GM21723 (cell line): ENCODE measurements around the gene APOL1.
"Not testable (repeated sequence)": the region's sequence is repeated elsewhere in the genome, so short reads cannot be mapped to it uniquely, and the experiment has no call there.

Experiments used
- ATAC-seq: cut with Tn5 transposase; IDR thresholded peaks from one replicate; pipeline ENCODE4 v1.9.1; 2021; ENCODE audit warnings: mild to moderate bottlenecking, moderate library complexity; ENCODE audit not compliant: unreplicated experiment

The APOL1 gene

DNA sequence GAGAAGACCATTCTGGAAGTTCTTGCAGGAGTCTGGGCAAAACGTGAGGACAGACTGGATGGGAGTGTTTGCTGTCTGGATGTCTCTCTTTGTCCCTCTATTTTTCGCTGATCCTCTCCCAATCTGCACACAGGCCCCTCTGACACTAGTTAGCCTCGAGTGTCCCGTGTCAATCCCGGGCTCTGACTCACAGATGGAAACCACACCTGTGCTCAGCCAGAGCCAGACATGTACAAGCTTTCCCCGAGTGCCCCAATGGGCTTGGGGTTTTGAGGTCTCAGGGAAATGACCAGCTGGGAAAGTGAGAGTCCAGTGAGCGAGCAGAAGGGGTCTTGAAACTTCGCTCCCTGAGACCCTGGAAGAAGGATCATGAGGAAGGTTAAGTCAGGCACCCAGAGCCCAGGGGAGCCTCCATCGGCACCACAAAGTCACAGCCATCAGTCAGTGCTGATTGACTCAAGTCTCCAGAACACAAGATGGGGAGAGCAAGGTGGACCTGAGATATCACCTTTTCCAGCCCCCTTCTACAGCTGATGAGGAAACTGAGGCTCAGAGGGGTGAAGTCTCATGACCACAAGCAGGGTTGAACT lies 27.5 kb upstream of the APOL1 start:
- ATAC-seq: no peak

DNA sequence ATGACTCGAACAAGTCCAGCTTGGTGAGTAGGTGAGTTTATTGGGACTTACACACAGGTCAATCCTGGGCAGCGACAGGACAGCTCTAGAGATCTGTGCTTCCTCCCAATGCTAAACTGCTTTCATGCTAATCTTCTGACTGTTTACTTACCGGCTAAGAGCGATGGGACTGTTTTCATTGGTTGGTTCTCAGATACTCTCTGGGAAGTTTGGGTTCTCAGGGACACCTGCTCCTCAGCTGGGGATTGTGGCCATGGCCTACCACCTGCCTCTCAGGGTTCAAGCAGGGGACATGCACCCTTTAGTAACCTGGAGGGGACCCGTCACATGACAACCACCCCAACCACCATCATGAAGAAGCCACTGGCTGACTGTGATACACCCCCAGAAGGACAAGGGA lies 26.7 kb upstream of the APOL1 start:
- no peak for ATAC-seq

DNA sequence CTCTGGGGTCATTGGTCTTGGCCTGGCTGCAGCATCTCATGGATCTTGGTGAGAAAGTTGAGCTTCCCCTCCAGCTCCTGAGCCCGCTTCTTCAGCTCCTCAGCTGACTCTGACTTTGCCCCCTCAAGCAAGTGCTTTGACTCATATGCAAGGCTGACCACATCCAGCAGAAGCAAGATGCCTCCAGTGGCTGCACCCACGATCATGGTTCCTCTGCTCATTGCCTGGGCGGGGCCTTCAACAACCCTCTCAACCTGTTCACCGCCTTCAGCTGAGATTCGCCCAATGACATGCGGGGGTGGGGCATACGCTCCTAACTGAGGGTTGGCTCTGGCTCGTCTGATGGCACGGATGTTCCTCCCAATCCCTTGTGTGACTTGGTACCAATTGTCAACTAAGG lies 25.5 kb upstream of the APOL1 start:
- no peak for ATAC-seq

DNA sequence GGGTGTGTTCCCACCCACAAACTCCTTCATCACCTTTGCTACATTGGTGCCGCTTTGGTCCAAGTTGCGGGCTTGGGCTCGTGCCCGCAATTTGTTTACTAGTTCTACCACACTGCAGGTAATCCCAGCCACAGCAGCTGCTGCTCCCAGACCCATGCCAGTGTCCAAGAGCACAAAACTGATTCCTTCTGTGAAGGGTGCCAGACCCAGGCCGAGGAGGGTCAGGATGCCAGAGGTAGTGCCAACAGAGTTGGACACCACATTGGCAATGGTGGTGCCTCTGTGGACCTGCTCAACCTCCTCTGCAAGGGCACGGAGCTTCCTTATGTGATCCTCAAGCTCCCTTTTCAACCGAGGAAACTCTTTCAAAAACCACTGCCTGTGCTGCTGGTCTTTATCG lies 25.1 kb upstream of the APOL1 start:
- ATAC-seq: no peak

DNA sequence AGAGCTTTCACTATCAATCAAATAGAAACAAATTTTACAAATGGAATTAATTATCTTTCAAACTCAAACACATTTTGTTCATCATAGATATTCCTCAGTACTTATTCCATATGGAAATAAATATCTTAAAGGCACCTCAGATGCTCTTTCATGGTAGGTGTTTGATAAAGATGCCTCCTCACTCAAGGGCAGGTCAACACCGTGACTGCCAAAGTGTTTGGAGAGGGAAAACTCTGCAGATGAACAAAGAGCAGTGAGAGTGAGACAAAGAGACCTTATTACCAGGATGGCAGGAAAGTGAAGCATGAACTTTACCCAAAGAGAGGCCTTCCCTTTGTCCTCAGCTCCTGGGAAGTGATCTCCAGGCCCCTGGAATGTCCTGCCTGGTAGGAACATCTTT lies 24.6 kb upstream of the APOL1 start:
- ATAC-seq: not testable (repeated sequence)

DNA sequence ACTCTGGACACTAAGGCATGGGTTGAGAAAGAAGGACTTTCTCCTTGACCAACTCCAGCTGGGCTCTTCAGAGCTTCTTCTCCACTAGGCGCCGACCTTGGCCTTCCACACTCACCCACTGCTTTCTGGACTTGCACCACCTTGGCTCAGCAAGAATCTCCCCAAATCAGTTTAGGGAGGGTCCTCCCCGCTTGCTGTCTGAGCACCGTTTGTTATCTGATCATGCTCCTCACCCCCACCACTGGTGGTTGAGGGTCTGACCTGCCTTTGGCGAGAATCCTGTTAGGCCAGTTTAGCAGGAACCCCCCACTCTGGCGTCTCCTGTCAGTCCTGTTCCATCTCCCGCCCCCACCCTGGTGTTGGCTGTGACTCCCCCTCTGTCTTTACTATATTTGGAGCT lies 24.0 kb upstream of the APOL1 start:
- ATAC-seq: no peak

DNA sequence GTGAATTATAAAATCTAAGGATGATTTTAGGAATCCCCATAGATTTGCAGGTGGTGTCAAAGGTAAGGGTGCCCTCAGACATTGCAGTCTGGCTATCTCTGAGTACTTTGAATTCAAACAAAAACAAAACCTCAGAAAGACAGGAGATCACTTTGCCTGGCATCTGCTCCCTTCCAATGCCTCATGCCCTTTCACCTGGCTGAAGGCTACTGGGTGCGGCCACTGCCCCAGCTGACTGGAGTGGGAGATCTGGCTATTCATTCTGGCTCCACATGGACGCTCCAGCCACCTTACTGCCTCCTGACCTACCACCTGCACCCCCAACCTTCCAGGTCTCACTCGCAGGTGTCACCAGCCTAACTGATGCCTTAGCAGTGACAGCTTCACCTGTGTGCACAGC lies 23.3 kb upstream of the APOL1 start:
- ATAC-seq: not testable (repeated sequence)

DNA sequence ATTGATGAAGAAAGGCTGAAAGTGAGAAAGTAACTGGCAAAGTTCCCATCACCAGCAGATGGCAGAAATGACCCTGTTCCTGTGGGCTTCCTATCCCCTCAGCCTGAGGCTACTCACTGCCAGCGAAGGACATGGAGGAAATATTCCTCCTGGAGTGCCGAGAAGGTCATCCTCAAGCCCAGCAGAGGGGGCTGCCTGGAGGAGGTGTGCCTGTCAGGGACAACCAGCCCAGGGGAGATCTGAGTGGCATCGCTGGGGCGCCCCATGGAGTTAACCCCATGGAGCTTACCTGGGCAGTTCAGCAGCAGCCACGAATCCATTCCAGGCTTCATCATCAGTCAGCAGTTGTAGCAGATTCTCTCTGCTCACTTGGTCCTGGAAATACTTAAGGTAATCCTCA lies 21.9 kb upstream of the APOL1 start:
- ATAC-seq: not testable (repeated sequence)

DNA sequence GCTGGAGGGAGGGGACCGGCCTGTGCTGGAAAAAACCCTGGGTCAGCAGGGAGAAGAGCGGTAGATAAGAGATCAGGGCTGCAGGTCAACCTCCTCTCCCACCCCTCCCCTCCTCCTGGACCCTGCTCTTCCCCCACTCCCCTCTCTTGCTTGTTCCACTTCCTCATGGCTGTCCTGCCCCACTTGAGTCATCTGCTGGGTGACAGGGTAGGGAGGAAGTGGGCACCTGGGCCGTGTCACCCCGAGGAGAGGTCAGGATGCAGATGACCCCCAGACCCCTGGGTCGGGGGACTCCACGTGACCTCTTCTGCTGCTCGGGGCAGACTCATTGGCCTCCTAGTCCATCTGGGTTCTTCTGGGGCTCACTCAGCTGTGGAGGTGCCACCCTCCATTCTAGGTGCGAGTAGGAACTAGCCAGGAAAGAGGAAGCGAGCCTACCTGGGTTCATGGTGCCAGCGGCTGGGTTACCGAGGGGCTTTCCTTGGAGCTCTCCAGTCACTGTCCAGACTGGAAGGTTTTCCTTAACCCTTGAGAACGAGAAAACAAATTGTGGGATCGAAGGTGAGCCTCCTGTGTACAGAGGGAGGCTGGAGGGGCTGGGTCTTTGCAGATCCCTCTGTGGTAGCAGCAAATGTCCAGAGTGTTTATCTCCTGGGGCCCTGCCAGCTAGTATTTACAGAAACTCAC lies 20.1 kb upstream of the APOL1 start:
- ATAC-seq: no peak

DNA sequence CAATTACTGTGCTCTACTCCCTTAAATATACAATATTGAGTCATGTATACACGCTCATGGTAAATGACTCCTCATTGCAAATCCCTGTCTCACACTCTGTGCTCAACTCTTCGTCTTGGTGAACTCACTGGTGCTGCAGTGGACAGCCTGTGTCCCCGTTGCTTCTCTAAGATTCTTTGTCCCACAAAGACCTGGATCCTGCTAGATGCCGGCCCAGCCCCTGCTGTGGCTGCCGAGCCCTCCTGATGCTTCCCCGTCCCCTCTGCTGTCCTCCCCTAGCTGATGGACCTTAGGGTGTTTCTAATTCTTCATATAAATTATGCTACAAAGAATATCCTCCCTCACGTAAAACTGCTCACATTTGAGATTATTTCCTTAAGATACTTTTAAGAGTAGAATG lies 19.1 kb upstream of the APOL1 start:
- no peak for ATAC-seq

DNA sequence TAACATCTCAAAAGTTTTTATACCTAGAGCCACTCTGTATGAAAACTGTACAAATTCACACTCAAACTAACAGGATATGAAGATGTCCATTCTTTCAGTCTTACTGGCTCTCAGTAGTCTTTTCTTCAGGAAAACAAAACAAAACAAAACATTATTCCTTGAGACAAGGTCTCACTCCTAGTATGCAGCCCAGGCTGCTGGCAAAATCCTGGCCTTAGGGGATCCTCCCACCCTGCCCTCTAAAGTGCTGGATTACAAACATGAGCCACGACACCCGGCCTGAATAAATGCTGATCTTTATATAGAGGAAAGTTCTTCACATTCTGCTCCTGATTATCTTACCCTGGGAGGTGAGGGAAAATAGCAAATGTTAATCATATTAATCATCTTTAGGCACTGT lies 18.7 kb upstream of the APOL1 start:
- ATAC-seq: no peak

DNA sequence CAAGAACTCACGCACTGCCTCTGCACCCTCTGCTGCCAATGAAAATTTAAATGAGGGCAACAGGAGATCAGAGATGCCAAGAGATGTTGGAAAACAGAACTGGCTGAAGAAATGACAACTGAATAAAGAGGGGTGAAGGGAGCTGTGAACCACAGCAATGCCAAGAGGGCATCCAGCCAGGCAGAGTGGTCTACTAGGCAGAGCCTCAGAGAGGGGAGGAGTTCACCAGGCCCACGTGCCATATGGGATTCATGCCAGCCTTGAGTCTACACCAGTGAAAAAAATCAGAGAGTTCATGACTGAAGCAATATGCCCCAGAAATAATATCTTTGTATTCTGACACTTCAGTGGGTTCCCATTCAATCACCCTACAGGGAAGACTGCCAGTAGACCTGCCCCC lies 18.0 kb upstream of the APOL1 start:
- ATAC-seq: no peak

DNA sequence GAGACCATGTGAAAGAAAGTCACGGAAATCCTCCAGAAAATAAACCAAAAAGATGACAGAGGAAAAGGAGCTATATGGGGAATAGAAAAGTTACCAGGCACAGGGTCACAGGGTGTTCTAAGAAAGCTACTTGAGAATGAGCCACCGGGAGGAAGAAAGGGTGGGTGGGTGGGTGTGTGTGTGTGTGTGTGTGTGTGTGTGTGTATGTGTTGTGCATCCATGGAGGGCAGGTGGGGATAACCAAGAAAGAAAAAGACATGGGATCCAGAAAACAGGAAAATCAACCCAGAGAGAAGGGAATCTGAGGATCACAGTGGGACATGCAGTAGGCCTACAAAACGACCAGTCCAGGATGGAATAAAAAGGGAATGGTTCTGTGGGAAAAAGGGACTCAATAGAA lies 17.3 kb upstream of the APOL1 start:
- no peak for ATAC-seq

DNA sequence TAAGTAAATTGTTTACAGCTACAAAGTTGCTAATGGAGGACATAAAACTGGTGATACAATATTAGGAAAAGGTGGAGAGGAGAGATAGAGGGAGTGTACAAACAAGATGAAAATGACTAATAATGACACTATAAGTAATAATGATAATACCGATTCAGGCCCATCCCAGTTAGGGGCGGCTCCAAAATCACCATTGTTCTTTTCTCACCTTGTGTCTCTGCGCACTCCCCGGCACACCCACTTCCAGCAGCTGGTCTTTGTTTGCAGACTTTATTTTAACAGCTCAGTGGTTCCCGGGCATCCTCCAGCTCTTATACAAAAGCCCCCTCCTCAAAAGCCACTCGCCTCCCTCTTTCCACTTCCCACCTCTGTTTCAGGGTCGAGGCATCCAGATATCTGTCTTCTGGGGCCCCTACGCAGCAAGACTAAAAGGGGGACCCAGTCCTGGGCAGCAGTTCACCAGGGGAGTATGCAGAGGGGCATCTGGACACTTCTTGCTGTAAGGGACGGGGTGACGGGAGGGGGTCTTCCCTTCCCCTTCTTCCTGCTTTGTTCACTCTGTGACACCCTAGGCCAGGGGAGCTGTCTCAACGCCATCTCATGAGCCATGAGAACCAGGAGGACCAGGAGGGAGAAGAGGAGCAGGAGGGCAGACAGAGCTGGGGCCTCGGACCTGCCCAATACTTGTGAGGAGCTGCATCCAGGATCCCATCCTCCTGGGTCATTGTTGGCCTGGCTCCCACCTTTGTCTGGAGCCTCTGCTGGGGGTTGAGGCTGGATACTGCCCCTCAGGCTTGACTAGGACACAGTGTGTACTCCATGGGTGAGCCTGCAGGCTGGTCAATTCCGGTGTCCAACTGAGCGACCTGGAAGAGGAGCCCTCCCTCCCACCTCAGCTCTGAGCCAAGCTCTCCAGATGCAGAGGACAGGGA lies 16.3 kb upstream of the APOL1 start:
- no peak for ATAC-seq

DNA sequence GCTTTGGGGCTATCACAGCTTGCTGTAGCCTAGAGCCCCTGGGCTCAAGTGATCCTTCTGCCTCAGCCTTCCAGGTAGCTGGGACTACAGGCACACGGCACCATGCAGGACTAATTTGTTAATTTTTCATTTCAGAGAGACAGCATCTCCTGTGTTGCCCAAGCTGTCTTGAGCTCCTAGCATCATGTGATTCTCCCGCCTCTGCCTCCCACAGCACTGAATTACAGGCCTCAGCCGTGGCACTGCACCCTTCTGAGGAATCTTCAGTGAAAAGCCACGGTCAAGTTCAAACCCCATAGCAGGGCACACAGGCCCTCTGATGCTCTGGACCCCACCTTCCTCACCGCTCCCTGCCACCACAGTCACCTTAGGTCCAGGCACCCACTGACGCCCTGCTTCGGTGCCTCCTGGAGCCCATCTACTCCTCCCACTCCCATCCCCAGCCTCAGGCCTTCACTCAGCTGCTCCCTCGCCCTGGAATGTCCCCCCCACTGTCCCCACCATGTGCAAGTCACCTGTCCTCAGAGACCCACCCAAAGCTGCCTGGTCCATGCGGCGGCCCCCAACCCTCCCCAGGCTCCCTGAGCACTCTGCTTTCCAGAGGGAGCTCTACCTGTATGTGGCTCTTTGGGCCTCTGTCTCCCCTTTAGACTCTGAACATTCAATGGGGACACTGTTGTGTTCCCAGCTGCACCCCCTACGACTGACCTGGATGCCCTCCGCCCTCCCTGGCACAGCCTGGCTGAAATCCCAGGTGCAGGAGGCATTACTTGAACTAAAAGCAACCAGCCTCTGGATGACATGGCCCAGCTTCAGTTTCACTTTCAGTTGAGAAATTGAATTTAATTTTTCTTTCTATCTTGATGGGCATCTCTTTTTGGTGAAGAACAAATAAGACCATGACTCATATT lies 15.2 kb upstream of the APOL1 start:
- no peak for ATAC-seq

DNA sequence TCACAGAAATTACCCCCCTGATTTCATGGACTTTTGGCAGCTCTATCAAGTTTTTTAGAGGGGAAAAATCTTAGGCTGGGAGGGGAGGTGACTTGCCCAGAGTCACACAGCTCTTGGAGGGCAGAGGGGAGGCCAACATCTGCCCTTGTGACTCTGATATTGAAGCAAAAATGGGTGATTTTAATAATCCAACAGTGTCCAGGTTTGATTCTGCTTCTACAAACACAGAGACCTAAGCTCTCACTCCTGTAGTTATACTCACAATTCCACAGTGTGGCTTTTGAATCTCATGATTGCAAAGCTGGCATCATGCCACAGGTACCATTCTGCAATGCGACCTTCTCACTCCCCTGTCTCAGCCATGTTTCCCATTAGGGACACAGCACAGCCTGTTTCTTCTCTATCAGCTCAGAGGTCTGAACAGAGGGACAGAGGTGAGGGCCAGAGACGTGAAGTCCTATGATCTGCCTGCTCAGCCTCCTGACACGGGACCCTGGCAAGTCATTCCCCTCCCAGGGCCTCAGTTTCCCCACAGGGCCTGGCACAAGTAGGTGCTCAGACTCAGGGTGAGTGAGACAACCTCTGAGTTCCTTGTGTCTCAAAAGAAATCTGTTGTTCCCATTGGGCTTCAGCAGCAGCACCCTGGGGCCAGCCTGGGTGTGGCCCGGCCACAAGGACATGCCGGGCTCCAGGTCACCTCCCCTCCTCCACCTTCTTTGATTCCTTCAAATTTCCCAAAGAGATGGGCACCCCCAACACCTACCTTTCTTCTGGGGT lies 14.4 kb upstream of the APOL1 start:
- ATAC-seq: no peak

DNA sequence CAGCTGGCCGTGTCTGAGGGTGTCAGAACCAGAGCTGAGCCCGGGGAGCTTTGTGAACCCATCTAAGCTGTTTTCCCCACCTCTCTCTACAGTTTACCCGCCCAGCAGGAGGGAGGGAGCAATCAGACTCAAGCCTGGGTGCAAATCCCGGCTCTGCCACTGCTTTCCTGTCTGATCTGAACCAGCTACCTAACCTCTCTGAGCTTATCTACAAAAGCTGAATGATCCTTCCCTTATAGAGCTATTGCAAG lies 13.9 kb upstream of the APOL1 start:
- ATAC-seq: no peak

DNA sequence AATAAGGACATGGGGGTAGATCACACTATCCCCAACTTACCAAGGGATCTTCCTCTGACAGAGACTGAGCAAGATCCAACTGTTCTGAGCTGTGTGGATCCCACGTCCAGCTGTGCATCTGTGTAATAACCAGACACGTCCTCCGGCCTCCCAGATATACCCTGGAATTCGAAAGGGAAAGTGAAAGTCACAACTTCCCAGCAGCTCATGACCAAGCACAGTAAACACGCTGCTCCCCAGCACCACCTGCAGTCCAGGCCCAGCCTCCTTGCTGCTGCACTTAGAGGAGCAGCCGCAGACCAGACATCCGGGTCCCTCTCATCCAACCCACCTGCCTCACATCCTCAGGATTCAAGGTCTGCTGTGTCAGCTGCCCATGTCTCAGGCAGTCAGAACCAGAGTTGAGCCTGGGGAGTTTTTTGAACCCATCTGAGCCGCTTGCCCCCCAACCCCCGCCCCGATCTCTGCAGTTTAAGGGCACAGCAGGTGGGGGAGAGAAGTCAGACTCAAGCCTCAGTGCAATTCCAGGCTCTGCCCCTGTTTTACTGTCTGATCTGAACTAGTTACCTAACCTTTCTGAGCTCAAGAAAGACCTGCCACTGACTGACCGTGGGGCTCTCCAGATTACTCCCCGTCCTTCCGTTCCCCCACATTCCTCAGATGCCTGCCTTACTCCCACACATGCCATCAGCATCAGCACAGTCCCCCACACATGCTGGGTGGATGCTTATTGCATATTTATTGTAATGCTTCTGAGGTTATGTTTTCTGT lies 13.3 kb upstream of the APOL1 start, which contains the start of gene APOL2:
Gene APOL2 (minus strand): TSS at position 127 of the 771 bp plus-strand sequence. CDS start 6,365 bp downstream, outside the sequence.
- ATAC-seq: peak; percentile 86

DNA sequence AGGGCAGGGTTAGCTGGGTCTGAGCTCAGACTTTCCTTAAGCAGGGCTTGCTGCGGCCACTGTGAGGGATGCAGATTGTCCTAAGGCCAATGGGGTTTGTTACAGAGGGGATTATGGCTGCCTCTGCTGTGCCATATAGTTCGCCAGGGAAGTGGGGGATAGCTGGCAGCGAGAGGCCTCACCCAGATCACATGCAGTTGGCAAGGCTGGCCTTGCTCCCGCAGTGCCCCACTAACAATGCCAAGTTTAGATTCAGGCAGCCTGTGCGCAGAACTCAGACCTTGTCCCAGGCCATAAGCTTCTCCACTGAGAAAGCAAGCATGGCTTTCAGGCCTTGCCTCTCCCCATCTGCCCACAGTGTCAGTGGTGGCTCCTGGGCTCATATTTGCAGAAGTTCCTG lies 8.9 kb upstream of the APOL1 start:
- ATAC-seq: no peak
